Measurements from ENCODE around the gene CCDC83.

The CCDC83 gene

DNA sequence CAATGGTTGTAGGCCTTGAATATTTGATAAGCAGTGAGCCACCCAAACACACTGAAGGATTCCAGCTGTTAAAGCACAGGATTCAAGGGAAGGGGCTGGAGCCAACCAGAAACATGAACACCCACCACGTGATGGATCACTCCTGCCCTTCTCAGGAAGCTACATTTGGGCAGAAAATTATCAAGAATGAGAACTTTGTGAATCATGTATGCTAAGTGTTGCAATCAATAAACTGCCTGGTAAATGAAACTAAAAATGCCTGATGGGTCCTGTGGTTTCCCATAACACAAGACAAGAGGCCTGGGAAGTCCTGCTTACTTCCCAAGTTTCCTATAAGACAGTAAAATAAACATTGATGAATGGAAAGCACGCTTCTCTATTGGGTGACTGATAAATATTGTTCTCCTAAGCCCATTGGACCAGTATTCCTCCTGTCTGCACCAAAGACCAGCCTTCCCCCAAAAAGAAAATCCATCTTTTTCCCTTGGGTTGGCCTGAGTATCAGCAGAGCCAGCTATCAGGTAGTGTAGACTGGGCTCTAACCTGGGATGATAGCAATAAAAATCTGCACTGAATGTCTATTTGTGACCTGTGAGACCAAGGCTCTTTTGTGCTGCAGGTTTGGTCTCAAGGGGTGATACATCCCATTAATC, 98.4 kb downstream of the CCDC83 start:
- TF ChIP-seq JUND (IDR thresholded peaks at IDR 0.05; ENCODE audit: low read depth), result no peak
- DNase-seq (ENCODE audit: low read depth in 1 of 2, low spot score in 1 of 2), result no peak
- in situ Hi-C loops (cut with HindIII; ENCODE audit: low pct_unique_long_range_greater_than_20kb, low sequenced_read_pairs), result no loop called here

DNA sequence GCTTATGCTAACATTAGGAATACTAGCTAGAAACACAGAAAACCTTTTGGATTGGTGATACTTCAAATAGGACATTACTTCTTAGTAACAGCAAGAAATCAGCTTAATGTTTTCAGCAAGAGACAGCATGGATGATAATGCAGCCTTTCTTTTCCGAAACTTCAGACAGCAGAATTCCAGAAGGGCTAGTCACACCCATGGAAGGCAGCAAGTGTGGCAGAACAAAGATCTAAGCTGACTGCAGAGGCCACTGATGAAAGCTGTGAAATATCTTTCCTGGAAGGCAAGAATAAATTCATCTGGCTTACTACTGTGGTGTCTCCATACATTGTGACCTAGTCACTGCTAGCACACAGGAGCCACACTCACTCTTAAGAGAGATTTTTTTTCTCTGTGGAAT, 100.3 kb downstream of the CCDC83 start:
- DNase-seq (ENCODE audit: low read depth in 1 of 2, low spot score in 1 of 2), result no peak
- no peak for TF ChIP-seq JUND (IDR thresholded peaks at IDR 0.05; ENCODE audit: low read depth)
- in situ Hi-C loops (cut with HindIII; ENCODE audit: low pct_unique_long_range_greater_than_20kb, low sequenced_read_pairs), result no loop called here

DNA sequence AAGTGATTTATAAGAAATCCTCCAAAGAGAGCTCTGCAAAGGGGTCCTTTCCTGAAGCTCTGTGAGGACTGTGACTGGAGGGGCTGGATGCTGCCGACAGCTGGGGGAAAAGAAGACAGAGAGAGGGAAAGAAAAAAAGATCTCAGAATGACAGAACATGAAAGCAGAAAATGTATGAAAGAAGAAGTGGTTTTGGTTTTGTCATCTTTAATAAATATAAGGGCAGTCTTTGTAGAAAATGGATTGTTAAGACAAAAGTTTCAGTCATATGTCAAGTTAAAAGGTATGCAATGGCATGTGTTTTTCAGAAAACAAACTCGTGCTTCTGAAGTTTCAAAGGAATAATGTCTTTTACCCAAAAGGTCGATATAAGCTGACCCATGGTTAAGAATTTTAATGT, 105.5 kb downstream of the CCDC83 start:
- DNase-seq (ENCODE audit: low read depth in 1 of 2, low spot score in 1 of 2), result no peak
- TF ChIP-seq JUND (IDR thresholded peaks at IDR 0.05; ENCODE audit: low read depth), result no peak
- in situ Hi-C loops (cut with HindIII; ENCODE audit: low pct_unique_long_range_greater_than_20kb, low sequenced_read_pairs), result no loop called here

DNA sequence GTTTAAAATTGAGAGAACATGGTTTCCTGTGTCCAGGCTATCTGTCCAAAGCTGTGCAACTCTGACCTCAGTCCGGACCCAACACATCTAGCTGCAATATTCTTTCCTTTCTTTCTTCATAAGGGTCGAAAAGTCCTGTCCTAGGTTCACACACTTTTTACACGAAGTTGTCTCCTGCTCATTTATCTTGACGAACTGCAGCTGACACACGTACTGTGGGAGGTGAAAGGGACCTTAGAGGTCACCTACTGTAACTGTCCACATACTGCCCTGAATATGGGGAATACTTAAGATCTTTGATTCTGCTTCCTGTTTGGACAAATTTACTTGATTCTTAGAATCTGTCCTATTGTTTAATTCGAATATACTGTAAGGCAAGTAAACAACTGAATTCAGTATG, 105.9 kb downstream of the CCDC83 start:
- TF ChIP-seq JUND (IDR thresholded peaks at IDR 0.05; ENCODE audit: low read depth), result no peak
- in situ Hi-C loops (cut with HindIII; ENCODE audit: low pct_unique_long_range_greater_than_20kb, low sequenced_read_pairs), result no loop called here
- no peak for DNase-seq (ENCODE audit: low read depth in 1 of 2, low spot score in 1 of 2)

DNA sequence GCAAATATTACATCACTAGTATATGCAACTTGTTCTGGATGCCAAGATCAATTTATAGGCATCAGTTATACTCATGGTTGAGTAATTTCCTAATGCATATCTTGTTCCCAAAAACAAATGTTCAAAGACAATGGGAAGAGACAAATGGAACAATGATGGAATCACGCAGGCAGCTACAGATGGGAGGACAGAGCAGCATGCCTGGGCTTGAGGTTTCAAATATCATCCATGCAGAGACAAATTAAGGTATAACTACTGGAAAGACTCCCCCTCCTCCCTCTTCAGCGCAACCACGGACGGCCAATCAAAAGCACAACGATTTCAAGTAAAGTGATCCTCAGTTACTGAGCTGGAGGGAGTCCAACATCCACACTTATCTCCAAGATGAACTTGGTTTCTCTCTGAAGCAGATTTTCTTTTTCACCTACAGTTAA, 106.8 kb downstream of the CCDC83 start:
- TF ChIP-seq JUND (IDR thresholded peaks at IDR 0.05; ENCODE audit: low read depth), result no peak
- in situ Hi-C loops (cut with HindIII; ENCODE audit: low pct_unique_long_range_greater_than_20kb, low sequenced_read_pairs), result no loop called here
- no peak for DNase-seq (ENCODE audit: low read depth in 1 of 2, low spot score in 1 of 2)

DNA sequence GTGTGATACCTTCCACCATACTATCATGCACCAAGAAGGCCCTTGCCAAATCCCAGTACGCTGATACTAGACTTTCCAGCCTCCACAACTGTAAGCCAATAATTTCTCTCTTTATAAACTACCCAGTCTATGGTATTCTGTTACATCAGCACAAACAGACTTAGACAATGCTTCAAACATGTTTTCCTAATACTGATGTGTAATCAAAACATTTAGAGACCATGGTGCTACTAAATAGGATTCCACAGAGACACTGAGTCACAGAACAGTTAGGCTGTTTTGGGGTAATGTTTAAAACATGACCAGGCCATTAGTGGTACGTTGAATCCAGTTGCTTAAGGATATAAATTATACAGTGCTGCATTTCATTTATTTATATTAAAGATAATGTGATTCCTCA, 110.0 kb downstream of the CCDC83 start:
- DNase-seq (ENCODE audit: low read depth in 1 of 2, low spot score in 1 of 2), result no peak
- TF ChIP-seq JUND (IDR thresholded peaks at IDR 0.05; ENCODE audit: low read depth), result no peak

DNA sequence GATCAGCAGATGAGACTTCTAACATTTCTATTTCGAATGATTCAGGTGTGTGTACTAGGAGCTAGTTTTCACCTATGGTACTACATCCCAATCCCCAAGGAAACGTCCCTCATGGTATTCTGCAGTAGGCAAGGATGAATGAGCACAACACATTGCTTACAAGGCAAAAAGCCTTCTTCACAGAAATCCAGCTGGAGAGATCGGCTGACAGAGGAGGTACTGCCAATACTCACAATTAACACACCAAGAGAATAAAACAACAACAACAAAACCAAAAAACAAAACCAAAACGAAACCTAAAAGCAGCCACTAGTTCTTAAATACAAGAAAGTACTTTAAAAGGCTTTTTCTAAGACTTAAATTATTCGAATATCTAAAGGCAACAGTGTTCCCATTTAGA, 112.3 kb downstream of the CCDC83 start:
- in situ Hi-C loops (cut with HindIII; ENCODE audit: low pct_unique_long_range_greater_than_20kb, low sequenced_read_pairs), result no loop called here
- no peak for TF ChIP-seq JUND (IDR thresholded peaks at IDR 0.05; ENCODE audit: low read depth)
- DNase-seq (ENCODE audit: low read depth in 1 of 2, low spot score in 1 of 2), result no peak

More for the DNA sequence above, 110.0 kb downstream of the CCDC83 start:
- in situ Hi-C loops (cut with HindIII; ENCODE audit: low pct_unique_long_range_greater_than_20kb, low sequenced_read_pairs), result no loop called here

Data from T47D (cell line).